Endothelial cell of umbilical vein (primary cell): ENCODE results near the gene ANKRD44. TPM values are rescaled to one million over a fixed set of nuclear protein-coding genes. Genes with fewer than 3 reads are reported as not detected.
"Not testable (repeated sequence)": the region's sequence is repeated elsewhere in the genome, so short reads cannot be mapped to it uniquely, and the experiment has no call there.

Experiments used
- BruUV-seq: library from RNA; stranded (reverse); fragments of 400-500 nt; replicated peaks from 2 replicates; lab custom pipeline; 2021; lab: Mats Ljungman, UMichigan
- CTCF ChIA-PET: fragments of 300-600, 350-600 bp; sonication (Branson Sonifier 250); formaldehyde crosslinking; loops from one replicate; lab custom pipeline; 2021; ENCODE audit warnings: antibody characterized with exemption, inconsistent platforms; lab: Charles Lee
- POLR2A ChIA-PET: fragments of 300-600, 350-600 bp; sonication (Branson Sonifier 250); formaldehyde crosslinking; loops from one replicate; lab custom pipeline; 2021; ENCODE audit warnings: antibody characterized with exemption, inconsistent platforms; lab: Charles Lee
- DNase-seq: peaks from one replicate; pipeline ENCODE4 v3.0.0-alpha.2; 2011; ENCODE audit warnings: low read depth, low spot score
- FAIRE-seq: peaks from 2 replicates; lab custom pipeline; 2011; peaks lifted over from hg19 to GRCh38; lab: Jason Lieb, UNC
- H2AFZ ChIP-seq: 2 replicates; pipeline ENCODE4 v1.6.0; 2012; ENCODE audit warnings: low read depth, low read length, control low read depth, inconsistent platforms
- H3K27ac ChIP-seq: 2 replicates; pipeline ENCODE4 v1.5.1; 2011; ENCODE audit warnings: low read depth, mild to moderate bottlenecking, control low read depth, low read length, moderate library complexity; ENCODE audit not compliant: insufficient read depth
- H3K27me3 ChIP-seq, 2 experiments: 2 replicates each; pipeline versions ENCODE4 v1.6.0 to v1.6.1; 2011; ENCODE audit warnings: low read length in 2 of 2, mixed read lengths in 1 of 2; ENCODE audit not compliant: control insufficient read depth in 2 of 2, insufficient read depth in 2 of 2
- H3K36me3 ChIP-seq, 2 experiments: 2 replicates in 1 of 2; 3 replicates in 1 of 2; pipeline ENCODE4 v1.5.1; 2011; ENCODE audit warnings: low read length in 2 of 2, mild to moderate bottlenecking in 1 of 2, moderate library complexity in 1 of 2; ENCODE audit not compliant: control insufficient read depth in 2 of 2, insufficient read depth in 2 of 2; ENCODE audit errors: extremely low read depth in 1 of 2
- H3K4me1 ChIP-seq: 3 replicates; pipeline ENCODE4 v1.5.1; 2011; ENCODE audit warnings: mild to moderate bottlenecking, low read length; ENCODE audit not compliant: control insufficient read depth, insufficient read depth; ENCODE audit errors: extremely low read depth
- H3K4me2 ChIP-seq: 2 replicates; pipeline ENCODE4 v1.6.1; 2011; ENCODE audit warnings: low read length, control low read depth, mixed read lengths; ENCODE audit not compliant: insufficient read depth
- H3K4me3 ChIP-seq, 3 experiments: fragments of 200-600 bp in 1 of 3; sonication (generic), shearing (Covaris generic) in 1 of 3; replicated peaks in 1 of 3; 2 replicates each; pipeline ENCODE4 v1.5.1; 2011 to 2016; ENCODE audit warnings: control low read depth in 3 of 3, low read length in 3 of 3, mild to moderate bottlenecking in 2 of 3, inconsistent platforms in 1 of 3, low read depth in 1 of 3, moderate library complexity in 1 of 3; ENCODE audit not compliant: insufficient read depth in 1 of 3
- H3K79me2 ChIP-seq: 2 replicates; pipeline ENCODE4 v1.6.0; 2012; ENCODE audit warnings: low read length, inconsistent platforms; ENCODE audit not compliant: control insufficient read depth, insufficient read depth
- H3K9ac ChIP-seq: replicated peaks from 2 replicates; pipeline ENCODE3; 2011; ENCODE audit warnings: low read length, control low read depth; ENCODE audit not compliant: insufficient read depth; ENCODE audit errors: extremely low read depth
- H3K9me1 ChIP-seq: replicated peaks from 3 replicates; pipeline ENCODE4 v1.6.0; 2011; ENCODE audit warnings: mild to moderate bottlenecking, low read length; ENCODE audit not compliant: control insufficient read depth, insufficient read depth; ENCODE audit errors: extremely low read depth
- H3K9me3 ChIP-seq: replicated peaks from 2 replicates; pipeline ENCODE4 v1.5.1; 2012; ENCODE audit warnings: low read length, inconsistent platforms; ENCODE audit not compliant: control insufficient read depth, insufficient read depth
- H4K20me1 ChIP-seq: replicated peaks from 2 replicates; pipeline ENCODE3; 2011; ENCODE audit warnings: mild to moderate bottlenecking, low read length; ENCODE audit not compliant: control insufficient read depth, insufficient read depth; ENCODE audit errors: extremely low read depth
- CTCF ChIP-seq, 2 donors: IDR thresholded peaks; 1 replicate in 1 of 2; 2 replicates in 1 of 2; pipeline ENCODE4 v1.5.1; 2011; ENCODE audit warnings: low read length in 2 of 2, mild to moderate bottlenecking in 2 of 2, moderate library complexity in 2 of 2, control low read depth in 1 of 2, inconsistent platforms in 1 of 2, low read depth in 1 of 2; ENCODE audit not compliant: insufficient read depth in 1 of 2; ENCODE audit errors: extremely low read depth in 1 of 2
- dilution Hi-C: fragments of 300-500 bp; cut with MboI; formaldehyde crosslinking; loops from one replicate; pipeline ENCODE4 v1.15.0; 2019; ENCODE audit warnings: low sequenced_read_pairs; ENCODE audit not compliant: extremely low pct_ligation_motif_present
- intact Hi-C: fragments of 100-400 bp; cut with micrococcal nuclease; formaldehyde crosslinking; loops from one replicate; pipeline ENCODE4 v1.10.0; 2022
- polyA plus RNA-seq, 4 experiments: library from polyadenylated mRNA; depleted of rRNA in 3 of 4; stranded (reverse) in 3 of 4; unstranded in 1 of 4; fragments of >200 nt; gene quantifications; 2 replicates each; pipeline versions ENCODE4 v1.2.1 to v1.2.3, GENCODE V29; 2011 to 2012; ENCODE audit warnings: missing spikeins in 1 of 4
- total RNA-seq: library from RNA; stranded (reverse); gene quantifications from 2 replicates; pipeline ENCODE4 v1.2.3, GENCODE V29; 2021

The ANKRD44 gene
- total and polyA plus RNA-seq, 2 donors (not counting 3 experiments of a cell fraction or from before 2014, with no cell fraction given): 3.4 to 6.1 TPM

- FAIRE-seq (no peak), DNase-seq (no peak)
- Histone ChIP-seq H3K9me3 (no peaks in the 10 kb centered on the region), H3K27ac (no peak overlapping the region), H3K79me2 (no peaks in the 10 kb centered on the region), H3K27me3 (no peaks in the 10 kb centered on the region), H3K4me2 (no peak overlapping the region), H4K20me1 (no peaks in the 10 kb centered on the region), H3K4me1 (no peaks in the 10 kb centered on the region), H3K4me3 (no peak overlapping the region), H3K9ac (no peak overlapping the region), H3K9me1 (no peaks in the 10 kb centered on the region), H2AFZ (no peak overlapping the region), H3K36me3 (no peaks in the 10 kb centered on the region)
- TF ChIP-seq CTCF (IDR thresholded peaks at IDR 0.05; ENCODE audit: extremely low read depth in 1 of 2, insufficient read depth in 1 of 2, low read depth in 1 of 2, low read length in 2 of 2): no peak
- ChIA-PET POLR2A (no interaction called here), CTCF (interaction anchor here (0.6 to 3.4 kb wide), 12 partner anchors 9 to 368 kb away, joined by 3 to 21 read pairs (median 8); partner anchors contain the start of gene PGAP1)
- intact Hi-C loops (loop anchor here (5.0 kb wide), 1 partner anchor 767 kb away; no protein-coding TSS in a partner anchor), dilution Hi-C loops (no loop called here)
- BruUV-seq: no TSS peak
Measured at GRCh38 chr2:197010200-197011020, 300.2 kb downstream of the ANKRD44 start.

- BruUV-seq, H4K20me1 ChIP-seq, H3K79me2 ChIP-seq, H3K4me1 ChIP-seq, H2AFZ ChIP-seq, H3K9me1 ChIP-seq, H3K4me2 ChIP-seq, DNase-seq, FAIRE-seq, H3K36me3 ChIP-seq, H3K27ac ChIP-seq, intact Hi-C loops, POLR2A ChIA-PET, H3K4me3 ChIP-seq, H3K27me3 ChIP-seq, H3K9ac ChIP-seq, dilution Hi-C loops, H3K9me3 ChIP-seq: not testable (repeated sequence)
- CTCF ChIA-PET: interaction anchor here (0.9 to 1.2 kb wide), 3 partner anchors 11 to 20 kb away, joined by 3 to 4 read pairs (median 4); no protein-coding TSS in a partner anchor
Measured at GRCh38 chr2:197008741-197009341, 301.7 kb downstream of the ANKRD44 start.
